PC-9 (cell line): ENCODE data around the gene SNX9. TPM values are rescaled to one million over a fixed set of nuclear protein-coding genes. Genes with fewer than 3 reads are reported as not detected.

Experiments used
- BruUV-seq: library from RNA; stranded (reverse); fragments of 400-500 nt; replicated peaks from 2 replicates; lab custom pipeline; 2021; lab: Mats Ljungman, UMichigan
- CTCF ChIA-PET: fragments of 300-600 bp; sonication (Branson Sonifier 250); formaldehyde crosslinking; loops from one replicate; lab custom pipeline; 2022; ENCODE audit warnings: antibody characterized with exemption; lab: Charles Lee
- POLR2A ChIA-PET: fragments of 300-600 bp; sonication (Branson Sonifier 250); formaldehyde crosslinking; loops from one replicate; lab custom pipeline; 2022; ENCODE audit warnings: antibody characterized with exemption; ENCODE audit not compliant: unreplicated experiment; lab: Charles Lee
- DNase-seq, 2 experiments: peaks; one replicate each; pipeline versions ENCODE4 v3.0.0 to v3.0.0-alpha.2; 2015 to 2022; ENCODE audit warnings: mixed read lengths in 1 of 2
- H2AFZ ChIP-seq: fragments of 200-600 bp; sonication (generic); 2 replicates; pipeline ENCODE4 v1.8.1; 2017; ENCODE audit warnings: antibody characterized with exemption
- H3F3A ChIP-seq: fragments of 200-600 bp; sonication (generic); 2 replicates; pipeline ENCODE4 v1.8.1; 2017; ENCODE audit warnings: antibody characterized with exemption, mild to moderate bottlenecking, low read depth; ENCODE audit not compliant: insufficient read depth
- H3K27ac ChIP-seq: fragments of 200-600 bp; sonication (generic); 2 replicates; pipeline ENCODE4 v1.6.1; 2016; ENCODE audit warnings: mixed run types
- H3K27me3 ChIP-seq: fragments of 200-600 bp; sonication (generic); 2 replicates; pipeline ENCODE4 v1.6.1; 2016; ENCODE audit warnings: low read depth, mixed run types; ENCODE audit not compliant: insufficient read depth
- H3K36me3 ChIP-seq: fragments of 200-600 bp; sonication (generic); 2 replicates; pipeline ENCODE4 v1.6.1; 2016; ENCODE audit warnings: low read depth, mixed run types
- H3K4me1 ChIP-seq: fragments of 200-600 bp; sonication (generic); replicated peaks from 2 replicates; pipeline ENCODE4 v1.6.1; 2016; ENCODE audit warnings: mixed run types; ENCODE audit not compliant: insufficient read depth
- H3K4me2 ChIP-seq: fragments of 200-600 bp; sonication (generic); 2 replicates; pipeline ENCODE4 v1.6.1; 2017; ENCODE audit warnings: mixed run types
- H3K4me3 ChIP-seq: fragments of 200-600 bp; sonication (generic); 2 replicates; pipeline ENCODE4 v1.6.1; 2016; ENCODE audit warnings: mixed run types
- H3K79me2 ChIP-seq: fragments of 200-600 bp; sonication (generic); 2 replicates; pipeline ENCODE4 v1.6.1; 2017; ENCODE audit warnings: low read depth, mixed run types
- H3K9me2 ChIP-seq: fragments of 200-600 bp; sonication (generic); 2 replicates; pipeline ENCODE4 v1.8.1; 2017; ENCODE audit warnings: mild to moderate bottlenecking; ENCODE audit not compliant: insufficient read depth
- H3K9me3 ChIP-seq: fragments of 200-600 bp; sonication (generic); 2 replicates; pipeline ENCODE4 v1.8.1; 2016; ENCODE audit warnings: low read depth; ENCODE audit not compliant: insufficient read depth
- H4K20me1 ChIP-seq: fragments of 200-600 bp; sonication (generic); 2 replicates; pipeline ENCODE4 v1.8.1; 2017; ENCODE audit not compliant: insufficient read depth
- CTCF ChIP-seq: fragments of 200-600 bp; sonication (generic); conservative IDR thresholded peaks from 2 replicates; pipeline ENCODE4 v1.6.1; 2017; ENCODE audit warnings: mixed run types, antibody characterized with exemption, mild to moderate bottlenecking, moderate library complexity
- EZH2 ChIP-seq: fragments of 200-600 bp; sonication (generic); IDR thresholded peaks from 2 replicates; pipeline ENCODE4 v1.8.0; 2017; ENCODE audit warnings: antibody characterized with exemption, low read depth
- intact Hi-C: fragments of 100-400 bp; cut with micrococcal nuclease; formaldehyde crosslinking; loops from one replicate; pipeline ENCODE4 v1.10.0; 2022; ENCODE audit not compliant: unreplicated experiment
- total RNA-seq: library from RNA; stranded (reverse); gene quantifications from 2 replicates; pipeline ENCODE4 v1.2.3, GENCODE V29; 2021

Gene SNX9
- total RNA-seq, 1 experiment from 2014 or later, result 25.0 TPM

DNA sequence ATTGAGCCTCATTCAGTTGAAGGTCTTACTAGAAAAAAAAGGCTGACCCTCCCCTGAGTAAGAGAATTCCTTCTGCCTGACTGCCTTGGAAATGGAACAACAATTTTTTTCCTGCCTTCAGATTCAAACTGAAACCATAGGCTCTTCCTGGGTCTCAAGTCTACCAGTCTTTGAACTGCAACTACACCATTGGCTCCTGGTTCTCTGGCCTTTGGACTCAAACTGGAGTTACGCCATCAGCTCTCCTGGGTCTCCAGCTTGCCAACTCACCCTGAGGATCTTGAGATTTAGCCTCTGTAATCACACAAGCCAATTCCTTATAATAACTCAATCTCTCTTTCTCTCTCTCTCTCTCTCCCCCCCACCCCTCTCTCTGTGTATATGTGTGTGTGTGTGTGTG lies 36.0 kb upstream of the SNX9 start:
- H3K27ac ChIP-seq, result no peak overlapping the region
- no TSS peak for BruUV-seq
- H3K27me3 ChIP-seq, result no peaks in the 10 kb centered on the region
- H3K4me1 ChIP-seq, result peaks cover 13% of the 10 kb centered on the region
- H3K9me2 ChIP-seq, result no peaks in the 10 kb centered on the region
- POLR2A ChIA-PET, result no interaction called here
- H3F3A ChIP-seq, result peaks cover 8% of the 10 kb centered on the region; the same call in 1 of the 2 replicates
- no peak overlapping the region for H3K4me2 ChIP-seq
- DNase-seq, result no peak
- H3K36me3 ChIP-seq, result no peaks in the 10 kb centered on the region
- TF ChIP-seq EZH2 (no peak), CTCF (no peak)
- CTCF ChIA-PET, result no interaction called here
- H4K20me1 ChIP-seq, result no peaks in the 10 kb centered on the region
- no peaks in the 10 kb centered on the region for H3K79me2 ChIP-seq
- H3K9me3 ChIP-seq, result no peaks in the 10 kb centered on the region
- no peak overlapping the region for H2AFZ ChIP-seq
- no peak overlapping the region for H3K4me3 ChIP-seq
- intact Hi-C loops, result no loop called here

DNA sequence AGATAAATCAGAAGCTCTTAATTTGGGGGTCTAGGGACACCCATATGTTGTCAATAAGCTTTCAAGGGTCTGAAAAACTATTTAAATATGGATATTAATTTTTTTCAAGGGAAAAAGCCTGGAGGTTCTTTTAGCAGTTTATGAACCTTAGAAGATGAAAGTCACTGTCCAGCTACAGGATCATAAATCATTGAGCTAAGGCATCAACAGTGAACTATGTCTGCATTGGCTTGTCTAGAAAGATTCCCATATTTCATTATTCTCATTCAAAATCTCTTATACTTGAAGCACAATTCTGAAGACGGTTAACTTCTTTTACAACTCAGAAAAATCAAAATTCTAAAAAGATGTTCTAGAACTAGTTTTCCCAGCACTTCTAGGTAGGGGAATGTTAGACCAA lies 34.9 kb upstream of the SNX9 start:
- TF ChIP-seq CTCF (no peak), EZH2 (no peak)
- Histone ChIP-seq H3K9me3 (no peaks in the 10 kb centered on the region), H4K20me1 (no peaks in the 10 kb centered on the region), H3K4me3 (no peak overlapping the region), H3K4me1 (peaks cover 13% of the 10 kb centered on the region), H2AFZ (no peak overlapping the region), H3F3A (peaks cover 8% of the 10 kb centered on the region; the same call in 1 of the 2 replicates), H3K36me3 (no peaks in the 10 kb centered on the region), H3K79me2 (no peaks in the 10 kb centered on the region), H3K9me2 (no peaks in the 10 kb centered on the region), H3K27me3 (no peaks in the 10 kb centered on the region), H3K27ac (no peak overlapping the region), H3K4me2 (no peak overlapping the region)
- BruUV-seq, result no TSS peak
- POLR2A ChIA-PET, result no interaction called here
- CTCF ChIA-PET, result no interaction called here
- intact Hi-C loops, result no loop called here
- no peak for DNase-seq

DNA sequence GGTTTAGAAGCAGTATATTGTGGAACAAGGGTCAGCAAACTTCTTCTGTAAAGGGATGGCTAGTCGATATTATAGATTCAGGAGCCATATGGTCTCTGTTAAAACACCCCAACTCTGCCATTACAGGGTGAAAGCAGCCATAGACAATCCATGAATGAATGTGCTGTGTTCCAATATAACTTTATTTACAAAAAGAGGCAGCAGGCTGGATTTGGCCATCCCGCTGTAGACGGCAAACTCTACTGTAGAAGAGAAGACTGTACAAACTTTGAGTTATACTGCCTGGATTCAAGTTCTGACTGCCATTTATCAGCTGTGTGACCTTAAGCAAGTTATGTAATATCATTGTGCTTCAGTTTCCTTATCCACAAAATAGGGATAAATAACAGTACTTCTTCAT lies 33.7 kb upstream of the SNX9 start:
- POLR2A ChIA-PET, result no interaction called here
- H2AFZ ChIP-seq, result no peak overlapping the region
- no TSS peak for BruUV-seq
- peaks cover 13% of the 10 kb centered on the region for H3K4me1 ChIP-seq
- no peaks in the 10 kb centered on the region for H4K20me1 ChIP-seq
- intact Hi-C loops, result no loop called here
- H3K4me2 ChIP-seq, result no peak overlapping the region
- DNase-seq, result no peak
- H3K36me3 ChIP-seq, result no peaks in the 10 kb centered on the region
- no peak overlapping the region for H3K27ac ChIP-seq
- peaks cover 8% of the 10 kb centered on the region; the same call in 1 of the 2 replicates for H3F3A ChIP-seq
- H3K9me3 ChIP-seq, result no peaks in the 10 kb centered on the region
- no peak for TF ChIP-seq CTCF
- no peak for TF ChIP-seq EZH2
- CTCF ChIA-PET, result no interaction called here
- no peaks in the 10 kb centered on the region for H3K9me2 ChIP-seq
- H3K79me2 ChIP-seq, result no peaks in the 10 kb centered on the region
- H3K27me3 ChIP-seq, result no peaks in the 10 kb centered on the region
- no peak overlapping the region for H3K4me3 ChIP-seq
